ENCODE data around the gene CAVIN1.
"Not testable (repeated sequence)": the region's sequence is repeated elsewhere in the genome, so short reads cannot be mapped to it uniquely, and the experiment has no call there.

CAVIN1 gene

GRCh38 chr17:42422958-42423712 is at the start of gene CAVIN1:
Gene CAVIN1 (minus strand): TSS chr17:42423256. CDS start chr17:42423097, 159 bp downstream.
- peak; percentile 99 for DNase-seq (ENCODE audit: low spot score)

GRCh38 chr17:42467889-42468288 is 44.8 kb upstream of the CAVIN1 start:
- DNase-seq (ENCODE audit: low spot score) = no peak

- DNase-seq (ENCODE audit: low spot score) = no peak
Measured at GRCh38 chr17:42463976-42464400, 40.9 kb upstream of the CAVIN1 start.

- DNase-seq (ENCODE audit: low spot score) = no peak
Measured at GRCh38 chr17:42460371-42460770, 37.3 kb upstream of the CAVIN1 start.

GRCh38 chr17:42459801-42460281 is 36.8 kb upstream of the CAVIN1 start:
- DNase-seq (ENCODE audit: low spot score) = peak; percentile 69

- DNase-seq (ENCODE audit: low spot score) = peak; percentile 50
Measured at GRCh38 chr17:42459256-42459800, 36.3 kb upstream of the CAVIN1 start.

GRCh38 chr17:42458497-42459255 is 35.6 kb upstream of the CAVIN1 start, which contains the start of gene ATP6V0A1:
Gene ATP6V0A1 (plus strand): TSS chr17:42458878. CDS start chr17:42460895, 2,017 bp downstream.
- peak; percentile 89 for DNase-seq (ENCODE audit: low spot score)

- no peak for DNase-seq (ENCODE audit: low spot score)
Measured at GRCh38 chr17:42457107-42457792, 34.2 kb upstream of the CAVIN1 start.

- DNase-seq (ENCODE audit: low spot score) = peak; percentile 66
Measured at GRCh38 chr17:42456223-42457106, 33.4 kb upstream of the CAVIN1 start.

- DNase-seq (ENCODE audit: low spot score) = not testable (repeated sequence)
Measured at GRCh38 chr17:42454987-42455386, 31.9 kb upstream of the CAVIN1 start.

GRCh38 chr17:42453439-42453838 is 30.4 kb upstream of the CAVIN1 start:
- DNase-seq (ENCODE audit: low spot score) = no peak

GRCh38 chr17:42451270-42451669 is 28.2 kb upstream of the CAVIN1 start:
- DNase-seq (ENCODE audit: low spot score) = not testable (repeated sequence)

GRCh38 chr17:42449838-42450237 is 26.8 kb upstream of the CAVIN1 start:
- not testable (repeated sequence) for DNase-seq (ENCODE audit: low spot score)

- not testable (repeated sequence) for DNase-seq (ENCODE audit: low spot score)
Measured at GRCh38 chr17:42449176-42449575, 26.1 kb upstream of the CAVIN1 start.

GRCh38 chr17:42442196-42442565 is 19.1 kb upstream of the CAVIN1 start:
- DNase-seq (ENCODE audit: low spot score) = no peak

GRCh38 chr17:42441371-42442195 is 18.5 kb upstream of the CAVIN1 start:
- DNase-seq (ENCODE audit: low spot score) = no peak

- DNase-seq (ENCODE audit: low spot score) = no peak
Measured at GRCh38 chr17:42438600-42439567, 15.8 kb upstream of the CAVIN1 start.

GRCh38 chr17:42436391-42436790 is 13.3 kb upstream of the CAVIN1 start:
- DNase-seq (ENCODE audit: low spot score) = peak; percentile 84

- DNase-seq (ENCODE audit: low spot score) = no peak
Measured at GRCh38 chr17:42431758-42432161, 8.7 kb upstream of the CAVIN1 start.
